ENCODE measurements around the gene TMEM80.
"Not testable (repeated sequence)": the region's sequence is repeated elsewhere in the genome, so short reads cannot be mapped to it uniquely, and the experiment has no call there.

The TMEM80 gene

GRCh38 chr11:680476-680875 is 15.1 kb upstream of the TMEM80 start:
- DNase-seq = no peak

DNA sequence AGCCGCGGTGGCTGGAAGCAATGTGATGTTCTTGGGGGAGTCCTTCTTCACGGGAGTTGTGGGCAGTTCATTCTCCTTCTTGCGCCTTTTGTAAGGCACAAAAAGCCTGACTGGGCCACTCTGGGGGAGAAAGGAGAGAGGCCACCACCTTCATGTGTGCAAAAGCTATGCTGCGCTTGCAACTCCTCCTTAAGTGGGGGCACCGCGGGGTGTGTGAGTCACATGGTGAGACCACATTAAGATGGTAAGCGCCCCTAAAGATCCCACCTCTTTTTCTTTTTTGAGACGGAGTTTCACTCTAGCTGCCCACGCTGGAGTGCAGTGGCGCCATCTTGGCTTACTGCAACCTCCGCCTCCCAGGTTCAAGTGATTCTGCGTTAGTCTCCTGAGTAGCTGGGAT is 14.6 kb upstream of the TMEM80 start:
- no peak for DNase-seq

DNA sequence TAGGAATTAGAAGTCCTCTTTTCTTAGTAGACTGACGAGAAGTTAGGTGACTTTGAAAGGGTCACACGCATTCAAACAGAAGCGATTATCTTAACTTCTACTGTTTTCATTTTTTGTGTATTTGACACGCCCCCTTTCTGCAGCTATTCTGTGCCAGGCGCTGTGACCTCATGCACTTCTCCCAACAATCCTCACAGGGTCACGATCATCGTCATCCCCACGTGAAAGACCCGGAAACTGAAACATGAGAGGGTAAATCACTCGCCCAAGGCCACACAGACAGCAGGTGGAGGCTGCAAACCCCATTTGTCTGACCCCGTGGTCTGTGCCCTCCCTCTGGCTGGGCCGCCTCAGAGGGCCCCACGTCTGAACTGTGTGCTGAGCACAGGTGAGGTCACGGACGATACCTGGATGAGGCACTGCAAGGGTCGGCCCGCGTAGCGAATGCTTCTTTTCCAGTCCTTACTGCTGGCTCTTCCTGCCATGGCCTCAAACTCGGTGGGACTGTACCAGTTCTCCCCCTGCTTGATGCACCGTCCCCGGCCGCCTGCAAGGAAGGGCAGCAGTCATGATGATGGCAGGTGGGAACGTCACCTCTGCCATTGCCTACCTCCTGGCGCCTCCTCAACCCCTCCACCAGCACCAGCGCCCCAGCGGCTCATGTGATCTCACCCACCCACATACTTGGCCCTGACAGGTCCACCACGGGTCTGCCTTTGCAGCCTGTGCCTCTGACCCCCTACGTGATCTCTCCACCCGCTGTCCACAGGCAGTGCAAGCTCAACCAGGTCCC is 9.0 kb upstream of the TMEM80 start:
- DNase-seq = no peak

GRCh38 chr11:687751-688150 is 7.9 kb upstream of the TMEM80 start:
- no peak for DNase-seq

DNA sequence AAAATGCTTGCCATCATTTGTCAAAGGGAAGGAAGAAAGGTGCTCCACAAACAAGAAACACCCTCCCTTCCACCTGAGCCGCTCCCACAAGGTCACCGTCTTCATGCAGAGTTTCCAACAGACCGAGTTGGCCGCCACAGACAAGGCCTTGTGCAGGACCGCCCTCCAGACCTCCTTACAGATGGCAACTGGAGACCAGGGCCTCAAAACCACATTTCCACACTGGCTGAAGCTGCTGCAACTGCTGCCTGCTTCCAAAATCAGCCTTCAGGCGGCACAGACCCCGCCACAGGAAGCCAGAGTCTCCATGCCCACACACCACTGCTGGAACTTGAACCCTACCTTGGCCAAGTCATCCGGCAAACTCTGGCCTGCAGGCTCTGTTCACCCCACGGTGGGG is 6.9 kb upstream of the TMEM80 start:
- no peak for DNase-seq

DNA sequence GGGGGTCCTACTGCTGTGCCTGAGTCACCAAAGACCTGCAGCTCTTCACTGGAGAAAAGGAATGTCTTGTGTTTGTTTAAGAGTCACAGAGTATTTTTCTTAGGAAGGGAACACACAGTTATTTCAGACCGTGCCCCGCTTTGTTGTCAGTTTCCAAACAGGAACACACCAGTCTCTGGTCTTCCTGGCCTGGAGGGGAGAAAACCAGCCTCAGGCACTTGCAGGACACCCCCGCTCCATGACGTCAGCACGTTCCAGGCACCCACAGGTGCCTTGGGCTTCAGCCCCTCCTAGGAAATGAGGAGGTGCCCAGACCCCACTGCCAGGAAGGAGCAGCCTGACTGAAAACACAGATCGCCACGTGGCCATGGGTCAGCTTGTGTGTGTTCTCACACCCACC is 6.0 kb upstream of the TMEM80 start:
- DNase-seq = no peak

- DNase-seq = not testable (repeated sequence)
These were observed 5.4 kb upstream of the TMEM80 start for GRCh38 chr11:690244-690643.

DNA sequence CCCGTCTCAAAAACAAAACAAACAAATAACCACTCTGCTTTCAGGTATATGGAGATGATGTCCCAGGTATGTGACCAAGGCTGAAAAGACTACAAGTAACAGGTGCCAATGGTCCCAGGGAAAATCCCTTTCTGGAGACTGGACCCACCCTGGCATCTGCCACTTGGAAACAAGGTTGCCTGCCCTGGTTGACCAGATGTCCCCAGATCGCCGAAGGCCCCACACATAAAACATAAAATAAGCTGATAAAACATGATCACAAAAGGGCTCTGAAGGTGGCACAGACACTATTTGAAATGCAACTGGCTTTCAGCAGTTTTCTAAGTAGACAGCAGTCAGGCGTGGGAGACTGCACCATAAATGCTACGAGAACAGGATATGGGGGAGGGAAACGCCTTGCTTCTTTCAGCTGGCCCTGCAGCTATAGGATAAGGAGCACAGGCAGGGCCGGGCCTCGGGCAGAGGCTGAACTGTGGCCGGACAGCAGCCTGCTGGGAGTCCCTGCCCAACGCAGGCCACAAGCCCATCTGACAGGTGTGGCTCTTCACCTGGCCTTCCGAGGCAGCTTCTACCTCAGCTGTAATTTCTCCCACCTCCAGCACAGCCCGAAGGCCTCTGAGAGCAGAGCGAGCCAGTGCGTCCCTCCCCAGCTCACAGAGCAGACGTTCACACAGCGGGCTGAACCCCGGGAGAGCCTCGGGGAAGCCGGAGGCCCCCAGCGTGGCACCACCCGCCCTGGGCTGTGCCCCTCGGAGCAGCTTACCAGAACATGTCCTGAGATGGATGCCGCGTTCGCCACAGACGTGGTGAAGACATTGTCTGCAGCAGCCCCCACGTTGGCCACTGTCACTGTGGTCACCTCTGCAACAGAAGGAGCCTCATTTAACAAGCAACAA is 4.6 kb upstream of the TMEM80 start:
- no peak for DNase-seq

- no peak for DNase-seq
These were observed 3.7 kb upstream of the TMEM80 start for GRCh38 chr11:691710-692590.

- DNase-seq = no peak
These were observed 2.7 kb upstream of the TMEM80 start for GRCh38 chr11:692824-693414.

GRCh38 chr11:693415-693831 is 2.2 kb upstream of the TMEM80 start:
- no peak for DNase-seq

- DNase-seq = no peak
These were observed 1.6 kb upstream of the TMEM80 start for GRCh38 chr11:693887-694562.

- DNase-seq = peak; percentile 76
These were observed 891 bp upstream of the TMEM80 start, which contains the start of gene DEAF1 for GRCh38 chr11:694563-695287. Gene DEAF1, minus strand, starts transcription at chr11:695222. Its CDS starts 175 bp downstream, at chr11:695047.

GRCh38 chr11:695288-695537 is 403 bp upstream of the TMEM80 start:
- DNase-seq = no peak

GRCh38 chr11:696955-697491 is 1.4 kb downstream of the TMEM80 start:
- DNase-seq = no peak

- DNase-seq = no peak
These were observed 2.2 kb downstream of the TMEM80 start for GRCh38 chr11:697811-698311.

DNA sequence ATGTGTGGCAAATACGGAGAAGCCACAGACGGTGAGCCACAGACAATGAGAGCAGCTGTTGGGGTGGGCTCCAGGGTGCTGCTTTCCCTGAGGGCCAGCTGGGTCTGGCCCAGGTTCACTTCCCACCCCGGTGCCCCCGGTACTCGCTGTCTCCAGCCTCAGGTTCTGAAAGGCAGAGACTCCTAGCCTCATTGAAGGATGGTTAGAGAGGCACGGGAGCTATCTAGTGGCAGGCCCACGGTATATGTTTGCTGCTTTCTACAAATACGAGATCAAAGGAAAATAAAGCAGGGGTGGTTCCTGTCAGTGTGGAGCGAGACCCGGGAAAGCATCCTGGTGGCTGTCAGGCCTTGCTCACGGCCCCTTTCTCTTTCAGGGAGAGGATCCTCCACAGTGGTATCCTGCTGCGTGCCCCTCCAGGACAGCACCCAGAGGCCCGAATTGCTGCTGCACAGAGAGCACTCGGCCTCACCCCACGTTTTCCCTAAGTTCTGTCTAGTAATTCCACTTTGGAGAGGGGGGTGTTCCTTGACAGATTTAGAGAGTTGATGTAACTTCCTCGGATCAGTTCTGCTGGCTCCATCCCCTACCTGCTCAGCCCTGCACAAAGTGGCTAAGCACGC is 3.0 kb downstream of the TMEM80 start:
- DNase-seq = no peak

DNA sequence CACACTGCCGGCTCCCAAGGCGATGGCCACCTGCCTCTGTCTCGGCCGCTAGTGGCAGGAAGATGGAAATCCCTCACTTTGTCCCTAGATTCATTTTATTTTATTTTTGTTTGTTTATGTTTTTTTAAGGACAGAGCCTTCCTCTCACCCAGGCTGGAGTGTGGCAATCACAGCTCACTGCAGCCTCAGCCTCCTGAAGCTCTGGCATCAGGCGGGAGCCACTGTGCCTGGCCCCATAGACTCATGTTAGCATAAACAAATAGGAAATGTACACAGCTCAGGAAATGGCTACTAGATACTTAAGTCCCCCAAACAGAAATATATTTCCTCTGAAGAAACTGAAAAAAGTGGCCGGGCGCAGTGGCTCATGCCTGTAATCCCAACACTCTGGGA is 3.5 kb downstream of the TMEM80 start:
- DNase-seq = no peak

DNA sequence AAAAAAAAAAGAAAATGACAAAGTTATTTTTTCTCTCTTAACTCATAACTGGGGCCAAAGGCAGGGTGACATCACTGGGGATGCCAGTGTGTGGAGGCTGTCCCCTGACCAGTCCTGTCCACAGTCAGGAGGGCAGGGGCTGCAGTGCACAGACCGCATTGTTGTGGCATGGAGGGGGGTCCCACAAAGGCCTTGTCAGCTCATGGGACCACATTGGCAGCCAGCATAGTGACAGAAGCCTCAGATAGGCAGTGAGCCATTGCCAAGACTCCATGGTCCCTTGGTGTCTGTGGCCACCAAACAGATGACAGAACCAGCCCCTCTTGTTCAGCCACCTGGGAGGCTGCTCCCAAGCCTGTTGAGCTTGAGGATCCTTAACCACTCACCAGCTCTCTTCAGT is 4.1 kb downstream of the TMEM80 start:
- no peak for DNase-seq

DNA sequence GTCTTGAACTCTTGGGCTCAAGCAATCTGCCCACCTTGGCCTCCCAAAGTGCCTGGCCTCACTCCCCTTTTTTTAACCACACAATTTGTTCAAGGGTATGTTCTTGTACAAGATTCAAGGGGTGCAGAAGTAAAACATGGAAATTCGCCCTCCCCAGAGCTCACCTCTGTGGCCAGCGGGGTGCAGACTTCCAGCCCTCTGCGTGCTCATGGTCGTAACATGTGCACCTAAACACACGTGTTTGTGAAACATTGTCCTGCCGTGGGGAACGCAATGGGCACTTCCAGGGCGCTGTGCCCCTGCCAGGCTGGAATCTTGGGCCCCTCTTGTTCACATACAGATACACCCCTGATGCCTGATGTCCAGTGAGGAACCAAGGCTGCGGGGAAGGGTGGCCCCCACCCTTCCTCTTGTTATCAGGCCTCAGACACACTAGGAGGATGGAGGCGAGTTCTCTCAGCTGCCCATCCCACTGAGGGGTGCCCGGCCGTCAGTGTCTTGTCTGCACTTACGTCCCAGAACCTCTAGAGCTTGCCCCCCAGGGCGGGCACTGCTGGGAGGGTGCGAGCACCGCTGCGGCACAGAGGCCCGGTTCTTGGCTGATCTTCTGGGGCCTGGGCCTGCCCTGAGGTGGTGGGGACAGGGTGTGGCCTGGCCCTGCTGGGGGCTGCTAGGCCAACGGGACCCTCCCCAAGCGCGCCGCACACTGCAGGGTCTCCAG is 6.3 kb downstream of the TMEM80 start:
- no peak for DNase-seq

Data from 8988T (cell line).